DND-41 (cell line): ENCODE results near the gene FHAD1.

ENCODE experiments used
- ATAC-seq: fragments of 200-7000 bp; cut with Tn5 transposase; 3 replicates; pipeline ENCODE4 v1.9.1; 2021; ENCODE audit warnings: low read depth; ENCODE audit not compliant: insufficient read depth
- DNase-seq: peaks from one replicate; pipeline ENCODE4 v3.0.0-alpha.2; 2020
- H2AFZ ChIP-seq: 2 replicates; pipeline ENCODE4 v1.6.0; 2012; ENCODE audit warnings: low read depth, low read length
- H3K27ac ChIP-seq: 2 replicates; pipeline ENCODE4 v1.5.1; 2012; ENCODE audit warnings: low read length, inconsistent platforms
- H3K27me3 ChIP-seq: fragments of 200-600 bp; sonication (generic); 2 replicates; pipeline ENCODE4 v1.6.0; 2012; ENCODE audit warnings: low read length, mild to moderate bottlenecking, inconsistent platforms; ENCODE audit not compliant: insufficient read depth, poor library complexity
- H3K36me3 ChIP-seq: 2 replicates; pipeline ENCODE4 v1.5.1; 2012; ENCODE audit warnings: low read length, inconsistent platforms; ENCODE audit not compliant: insufficient read depth
- H3K4me1 ChIP-seq: 2 replicates; pipeline ENCODE4 v1.5.1; 2012; ENCODE audit warnings: mild to moderate bottlenecking, low read length; ENCODE audit not compliant: insufficient read depth
- H3K4me2 ChIP-seq: 2 replicates; pipeline ENCODE4 v1.6.0; 2012; ENCODE audit warnings: mild to moderate bottlenecking, moderate library complexity, low read length, inconsistent platforms; ENCODE audit not compliant: insufficient read depth
- H3K4me3 ChIP-seq, 2 experiments: fragments of 200-600 bp in 1 of 2; shearing (Covaris generic) in 1 of 2; 2 replicates each; pipeline ENCODE4 v1.5.1; 2012 to 2016; ENCODE audit warnings: inconsistent platforms in 2 of 2, low read length in 2 of 2, mild to moderate bottlenecking in 2 of 2, low read depth in 1 of 2, moderate library complexity in 1 of 2
- H3K79me2 ChIP-seq: 2 replicates; pipeline ENCODE4 v1.6.0; 2012; ENCODE audit warnings: low read length, inconsistent platforms; ENCODE audit not compliant: insufficient read depth
- H3K9ac ChIP-seq: 2 replicates; pipeline ENCODE4 v1.6.0; 2012; ENCODE audit warnings: low read depth, mild to moderate bottlenecking, inconsistent platforms, low read length, moderate library complexity
- H3K9me3 ChIP-seq: 2 replicates; pipeline ENCODE4 v1.5.1; 2012; ENCODE audit warnings: low read length, moderate library complexity, mild to moderate bottlenecking, inconsistent platforms; ENCODE audit not compliant: insufficient read depth, severe bottlenecking
- H4K20me1 ChIP-seq: 2 replicates; pipeline ENCODE4 v1.6.0; 2012; ENCODE audit warnings: low read length; ENCODE audit not compliant: insufficient read depth
- EZH2 ChIP-seq: IDR thresholded peaks from 3 replicates; pipeline ENCODE4 v1.6.1; 2012; ENCODE audit warnings: borderline replicate concordance, low read depth, mild to moderate bottlenecking, moderate library complexity, low read length, inconsistent platforms; ENCODE audit not compliant: severe bottlenecking
- TF ChIP-seq, protein P1 (sequence below): IDR thresholded peaks from 2 replicates; pipeline ENCODE4 v1.5.1; 2012; ENCODE audit warnings: borderline replicate concordance, low read length, moderate library complexity, mild to moderate bottlenecking; ENCODE audit not compliant: poor library complexity, severe bottlenecking; ENCODE audit errors: extremely low read depth

FHAD1 gene

DNA sequence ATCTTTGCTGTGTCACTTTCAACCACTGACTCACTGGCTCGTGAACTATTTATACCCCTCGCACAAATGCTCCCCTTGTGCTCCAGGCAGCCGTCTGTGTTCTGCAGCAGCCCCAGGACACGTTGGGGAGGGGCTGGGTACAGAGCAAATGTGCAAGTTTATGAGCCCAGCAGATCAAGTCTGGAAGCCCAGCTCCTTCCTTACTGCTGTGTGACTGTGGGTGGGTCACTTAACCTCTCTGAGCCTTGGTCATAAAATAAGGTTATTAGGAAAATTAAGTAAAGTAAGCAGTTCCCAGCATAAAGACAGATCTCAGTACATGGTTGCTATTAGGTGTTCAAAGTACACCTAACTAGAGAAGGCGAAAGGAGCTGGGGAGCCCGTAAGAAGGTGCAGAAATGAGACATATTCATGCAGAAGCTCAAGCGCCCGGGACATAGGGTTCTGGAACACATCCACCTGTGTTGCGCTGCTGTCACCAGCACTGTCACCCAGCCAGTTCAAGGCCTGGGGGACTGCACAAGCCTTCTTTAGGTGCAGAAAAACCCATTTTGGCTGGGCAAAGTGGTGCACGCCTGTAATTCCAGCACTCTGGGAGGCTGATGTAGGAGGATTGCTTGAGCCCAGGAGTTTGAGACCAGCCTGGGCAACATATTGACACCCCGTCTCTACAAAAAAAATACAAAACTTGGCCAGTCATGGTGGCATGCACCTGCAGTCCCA, 176.5 kb downstream of the FHAD1 start:
- no peak overlapping the region for H3K4me2 ChIP-seq
- H3K27me3 ChIP-seq, result no peaks in the 10 kb centered on the region
- peaks cover 2% of the 10 kb centered on the region for H3K9me3 ChIP-seq
- H3K27ac ChIP-seq, result no peak overlapping the region
- no peak overlapping the region for H3K4me3 ChIP-seq
- H3K9ac ChIP-seq, result no peak overlapping the region
- no peak overlapping the region for H2AFZ ChIP-seq
- ATAC-seq (no peak), DNase-seq (no peak)
- H3K79me2 ChIP-seq, result peaks cover 20% of the 10 kb centered on the region
- peaks cover 56% of the 10 kb centered on the region for H4K20me1 ChIP-seq
- no peaks in the 10 kb centered on the region for H3K4me1 ChIP-seq
- H3K36me3 ChIP-seq, result peaks cover 27% of the 10 kb centered on the region
- TF ChIP-seq EZH2, result no peak
- TF ChIP-seq, protein P1, sequence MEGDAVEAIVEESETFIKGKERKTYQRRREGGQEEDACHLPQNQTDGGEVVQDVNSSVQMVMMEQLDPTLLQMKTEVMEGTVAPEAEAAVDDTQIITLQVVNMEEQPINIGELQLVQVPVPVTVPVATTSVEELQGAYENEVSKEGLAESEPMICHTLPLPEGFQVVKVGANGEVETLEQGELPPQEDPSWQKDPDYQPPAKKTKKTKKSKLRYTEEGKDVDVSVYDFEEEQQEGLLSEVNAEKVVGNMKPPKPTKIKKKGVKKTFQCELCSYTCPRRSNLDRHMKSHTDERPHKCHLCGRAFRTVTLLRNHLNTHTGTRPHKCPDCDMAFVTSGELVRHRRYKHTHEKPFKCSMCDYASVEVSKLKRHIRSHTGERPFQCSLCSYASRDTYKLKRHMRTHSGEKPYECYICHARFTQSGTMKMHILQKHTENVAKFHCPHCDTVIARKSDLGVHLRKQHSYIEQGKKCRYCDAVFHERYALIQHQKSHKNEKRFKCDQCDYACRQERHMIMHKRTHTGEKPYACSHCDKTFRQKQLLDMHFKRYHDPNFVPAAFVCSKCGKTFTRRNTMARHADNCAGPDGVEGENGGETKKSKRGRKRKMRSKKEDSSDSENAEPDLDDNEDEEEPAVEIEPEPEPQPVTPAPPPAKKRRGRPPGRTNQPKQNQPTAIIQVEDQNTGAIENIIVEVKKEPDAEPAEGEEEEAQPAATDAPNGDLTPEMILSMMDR, result no peak

DNA sequence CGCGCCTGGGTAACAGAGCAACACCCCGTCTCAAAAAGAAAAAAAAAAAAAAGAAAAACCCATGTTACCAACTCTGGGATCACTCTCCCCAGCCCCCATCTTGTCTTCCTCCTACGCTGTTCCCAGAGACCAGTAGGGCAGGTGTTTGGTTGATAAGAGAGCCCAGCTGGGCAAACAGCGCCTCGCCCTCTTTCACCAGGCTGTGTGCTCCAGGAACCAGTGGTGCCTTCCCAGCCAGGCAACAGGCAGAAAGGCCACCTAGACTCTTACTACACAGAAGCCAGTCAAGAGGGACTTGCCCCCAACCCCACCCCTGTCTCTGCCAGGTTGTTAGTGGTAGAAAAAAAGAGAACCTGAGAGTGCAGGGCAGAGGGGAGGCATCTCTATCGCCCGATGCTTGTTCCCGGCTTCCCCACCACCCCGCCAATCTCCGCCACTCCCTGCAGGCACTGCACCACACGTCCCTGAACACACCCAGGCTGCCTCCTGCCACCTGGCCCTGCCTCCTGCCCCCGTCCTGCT, 177.2 kb downstream of the FHAD1 start:
- no peak for ATAC-seq
- no peak for TF ChIP-seq EZH2
- TF ChIP-seq, protein P1, result no peak
- Histone ChIP-seq H3K36me3 (peaks cover 27% of the 10 kb centered on the region), H3K9me3 (peaks cover 2% of the 10 kb centered on the region), H3K27ac (no peak overlapping the region), H3K79me2 (peaks cover 14% of the 10 kb centered on the region), H2AFZ (no peak overlapping the region), H4K20me1 (peaks cover 49% of the 10 kb centered on the region), H3K4me3 (no peak overlapping the region), H3K9ac (no peak overlapping the region), H3K4me2 (no peak overlapping the region), H3K4me1 (no peaks in the 10 kb centered on the region), H3K27me3 (no peaks in the 10 kb centered on the region)
- DNase-seq, result no peak

DNA sequence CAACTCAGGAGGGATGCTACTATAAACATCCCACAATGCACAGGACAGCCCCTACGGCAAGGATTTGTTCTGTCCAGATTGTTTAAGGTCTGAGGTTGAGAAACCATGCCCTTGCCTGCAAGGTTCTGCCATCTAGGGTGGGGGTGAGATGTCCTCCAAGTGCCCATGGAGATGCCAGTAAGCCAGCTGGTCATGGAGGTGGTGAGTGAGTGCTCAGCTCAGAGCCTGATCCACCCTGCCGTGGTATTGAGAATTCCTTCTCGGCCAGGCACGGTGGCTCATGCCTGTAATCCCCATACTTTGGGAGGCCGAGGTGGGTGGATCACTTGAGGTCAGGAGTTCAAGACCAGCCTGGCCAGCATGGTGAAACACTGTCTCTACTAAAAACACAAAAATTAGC, 178.0 kb downstream of the FHAD1 start:
- Histone ChIP-seq H2AFZ (no peak overlapping the region), H3K27me3 (no peaks in the 10 kb centered on the region), H3K4me3 (no peak overlapping the region), H3K9ac (no peak overlapping the region), H4K20me1 (peaks cover 44% of the 10 kb centered on the region), H3K79me2 (0 out of 2 replicates have a peak, but pooled peaks cover 7% of the 10 kb centered on the region), H3K9me3 (peaks cover 2% of the 10 kb centered on the region), H3K27ac (no peak overlapping the region), H3K4me1 (no peaks in the 10 kb centered on the region), H3K36me3 (peaks cover 27% of the 10 kb centered on the region), H3K4me2 (no peak overlapping the region)
- ATAC-seq (no peak), DNase-seq (no peak)
- TF ChIP-seq EZH2, result no peak
- TF ChIP-seq, protein P1, result no peak
